Activated CD4-positive, CD25-positive, alpha-beta regulatory T cell treated with anti-CD3 and anti-CD28 coated beads, Interleukin-2, amount 50 U/mL, for 16 hours (primary cell): ENCODE data around the gene VASN.
"Not testable (repeated sequence)": the region's sequence is repeated elsewhere in the genome, so short reads cannot be mapped to it uniquely, and the experiment has no call there.

Experiments
- DNase-seq: peaks from one replicate; pipeline ENCODE4 v3.0.0-alpha.2; 2020; ENCODE audit warnings: low read depth, low spot score

Gene VASN

GRCh38 chr16:4371357-4372000 is at the start of gene VASN:
TSS of gene VASN (plus strand) at chr16:4371848. CDS start at chr16:4380878, 9,030 bp downstream.
- peak; percentile 51 for DNase-seq

GRCh38 chr16:4322121-4323052 is 49.3 kb upstream of the VASN start:
- DNase-seq, result no peak

GRCh38 chr16:4323071-4323844 is 48.4 kb upstream of the VASN start:
- no peak for DNase-seq

GRCh38 chr16:4323845-4324488 is 47.7 kb upstream of the VASN start:
- DNase-seq, result no peak

GRCh38 chr16:4324492-4325252 is 47.0 kb upstream of the VASN start:
- DNase-seq, result no peak

GRCh38 chr16:4325253-4325758 is 46.3 kb upstream of the VASN start:
- DNase-seq, result no peak

- no peak for DNase-seq
Measured at GRCh38 chr16:4327386-4328045, 44.1 kb upstream of the VASN start.

GRCh38 chr16:4328046-4328781 is 43.4 kb upstream of the VASN start:
- DNase-seq, result no peak

- DNase-seq, result no peak
Measured at GRCh38 chr16:4328782-4329775, 42.6 kb upstream of the VASN start.

- peak; percentile 59 for DNase-seq
Measured at GRCh38 chr16:4330277-4330874, 41.3 kb upstream of the VASN start.

GRCh38 chr16:4332083-4332482 is 39.6 kb upstream of the VASN start:
- no peak for DNase-seq

GRCh38 chr16:4332623-4333307 is 38.9 kb upstream of the VASN start:
- no peak for DNase-seq

- DNase-seq, result no peak
Measured at GRCh38 chr16:4333308-4333638, 38.4 kb upstream of the VASN start.

- not testable (repeated sequence) for DNase-seq
Measured at GRCh38 chr16:4333714-4334113, 37.9 kb upstream of the VASN start.

- no peak for DNase-seq
Measured at GRCh38 chr16:4334724-4335495, 36.7 kb upstream of the VASN start.

- no peak for DNase-seq
Measured at GRCh38 chr16:4336701-4337539, 34.7 kb upstream of the VASN start.
